Activated CD4-positive, alpha-beta T cell treated with anti-CD3 and anti-CD28 coated beads for 24 hours (primary cell): ENCODE measurements around the gene KCND3.
"Not testable (repeated sequence)": the region's sequence is repeated elsewhere in the genome, so short reads cannot be mapped to it uniquely, and the experiment has no call there.

ENCODE experiments used
- DNase-seq, 2 donors: peaks; one replicate each; pipeline ENCODE4 v3.0.0-alpha.2; 2020; ENCODE audit warnings: low read depth in 2 of 2

Gene KCND3

DNA sequence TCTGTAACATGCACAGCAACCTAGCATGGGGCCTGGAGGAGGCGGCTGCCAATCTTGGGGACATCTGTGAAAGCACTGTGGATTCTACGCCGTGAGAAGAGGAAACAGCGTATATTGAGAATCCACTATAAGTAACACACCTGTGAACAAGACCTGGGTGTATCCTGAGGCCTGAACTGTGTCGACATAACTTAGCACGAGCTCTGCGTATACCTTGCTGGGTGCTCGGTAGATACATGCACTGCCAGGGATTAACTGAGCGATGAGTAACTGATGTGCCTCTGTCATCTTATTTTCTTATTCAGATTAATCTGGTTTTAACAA, 175.2 kb downstream of the KCND3 start:
- DNase-seq = no peak

DNA sequence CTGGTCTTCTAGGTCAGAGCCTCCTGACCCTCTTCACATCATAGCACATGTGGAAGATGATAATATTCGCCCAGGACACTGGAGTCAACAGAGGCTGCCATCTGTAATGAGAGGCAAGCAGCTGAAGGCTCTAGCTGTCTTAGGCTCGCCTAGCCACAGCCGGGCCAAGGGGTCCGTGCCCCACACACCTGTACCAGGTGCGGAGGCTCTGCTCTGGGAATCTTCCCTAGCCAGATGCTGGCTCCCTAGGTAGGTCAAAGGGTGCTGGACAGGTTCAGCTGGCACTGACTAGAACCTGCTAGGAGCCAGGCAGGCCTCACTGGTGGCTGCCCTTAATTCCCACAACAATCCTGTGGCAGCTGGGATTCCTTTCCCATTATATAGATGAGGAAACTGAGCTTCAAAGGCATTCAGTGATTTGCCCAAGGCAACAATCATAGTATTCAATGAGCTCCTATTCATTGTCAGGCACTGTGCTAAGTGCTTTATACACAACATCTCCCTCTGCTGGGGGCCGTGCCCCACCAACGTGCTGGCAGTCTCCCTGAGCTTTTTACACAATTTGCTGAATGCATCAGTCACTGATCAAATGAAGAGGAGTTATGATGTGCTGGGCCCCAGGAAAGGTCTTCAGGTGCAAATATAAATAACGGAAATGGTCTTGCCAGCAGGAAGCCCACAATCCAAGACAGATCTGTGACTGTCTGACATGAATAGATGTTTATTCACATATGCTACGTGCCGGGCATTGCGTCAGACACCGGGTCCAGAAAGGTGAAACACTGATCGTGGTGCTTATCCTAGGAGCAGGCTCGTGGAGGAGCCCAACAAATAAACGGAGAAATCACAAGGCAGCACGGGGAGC, 175.8 kb downstream of the KCND3 start:
- DNase-seq = no peak

- DNase-seq = no peak
These were observed 177.2 kb downstream of the KCND3 start for GRCh38 chr1:111812306-111812705.

GRCh38 chr1:111811891-111812290, 177.6 kb downstream of the KCND3 start:
- DNase-seq = no peak

- DNase-seq = no peak
These were observed 184.2 kb downstream of the KCND3 start for GRCh38 chr1:111805251-111805650.

DNA sequence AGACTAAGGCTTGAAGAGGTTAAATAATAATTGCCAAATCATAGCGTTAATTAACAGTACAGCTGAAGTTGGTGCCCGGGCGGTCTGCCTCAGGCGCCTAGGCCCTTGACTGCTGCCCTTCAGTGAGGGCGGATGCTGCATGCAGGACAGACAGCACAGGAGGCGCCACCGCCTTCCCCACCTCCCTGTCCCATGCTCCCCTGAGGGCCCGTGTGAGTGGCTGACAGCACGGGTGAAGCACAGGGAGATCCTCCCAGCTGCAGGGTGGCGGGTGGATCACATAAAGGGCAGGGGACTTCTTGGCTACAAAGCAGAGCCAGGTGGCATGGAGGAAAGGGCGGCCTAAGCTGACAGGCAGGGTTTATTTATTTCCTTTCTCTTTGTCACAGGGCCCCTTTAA, 184.7 kb downstream of the KCND3 start:
- no peak for DNase-seq

GRCh38 chr1:111803951-111804350, 185.5 kb downstream of the KCND3 start:
- no peak for DNase-seq

GRCh38 chr1:111802984-111803383, 186.5 kb downstream of the KCND3 start:
- no peak for DNase-seq

- no peak for DNase-seq
These were observed 187.4 kb downstream of the KCND3 start for GRCh38 chr1:111802110-111802509.

DNA sequence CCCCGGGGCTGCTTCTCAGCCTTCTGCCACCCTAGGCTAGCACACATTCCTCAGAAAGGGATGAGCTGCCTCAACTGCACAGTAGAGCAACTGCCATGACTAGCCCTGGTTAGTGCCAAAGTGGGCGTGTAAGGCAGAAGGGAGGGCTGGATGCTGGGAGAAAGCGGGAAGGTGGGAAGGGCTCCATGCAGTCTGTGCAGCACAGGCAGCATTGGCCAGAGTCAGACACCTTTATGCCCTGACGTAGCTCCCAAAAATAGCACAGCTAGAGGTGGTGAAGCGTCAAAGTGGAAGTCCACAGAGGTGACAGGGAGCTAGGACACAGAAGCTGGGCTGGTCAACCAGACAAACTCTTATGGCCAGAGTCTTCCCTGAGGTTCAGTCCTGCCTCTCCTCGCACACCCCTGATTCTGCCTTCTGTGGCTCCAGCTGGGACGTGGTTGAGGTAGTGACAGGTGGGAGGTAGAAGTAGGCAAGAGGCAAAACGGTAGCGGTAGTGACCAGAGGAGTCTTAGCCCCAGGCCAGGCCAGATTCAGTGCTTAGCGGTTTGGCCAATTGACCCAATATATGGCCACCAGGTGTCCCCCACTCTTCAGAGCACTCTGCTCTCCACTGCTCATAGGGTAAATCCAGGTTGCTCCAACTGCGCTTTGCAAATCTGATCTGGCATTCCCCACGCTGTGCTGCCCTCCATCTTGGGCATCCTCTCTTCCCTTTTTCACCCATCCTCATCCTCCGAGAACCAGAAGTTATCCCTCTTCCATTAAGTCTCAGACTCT, 188.2 kb downstream of the KCND3 start:
- no peak for DNase-seq

GRCh38 chr1:111799722-111800121, 189.7 kb downstream of the KCND3 start:
- not testable (repeated sequence) for DNase-seq

GRCh38 chr1:111798580-111798979, 190.9 kb downstream of the KCND3 start:
- DNase-seq = no peak

- DNase-seq = no peak
These were observed 194.1 kb downstream of the KCND3 start for GRCh38 chr1:111795401-111795800.

- DNase-seq = no peak
These were observed 195.5 kb downstream of the KCND3 start for GRCh38 chr1:111793923-111794322.

- DNase-seq = no peak
These were observed 197.2 kb downstream of the KCND3 start for GRCh38 chr1:111792249-111792648.

- no peak for DNase-seq
These were observed 197.7 kb downstream of the KCND3 start for GRCh38 chr1:111791776-111792175.

DNA sequence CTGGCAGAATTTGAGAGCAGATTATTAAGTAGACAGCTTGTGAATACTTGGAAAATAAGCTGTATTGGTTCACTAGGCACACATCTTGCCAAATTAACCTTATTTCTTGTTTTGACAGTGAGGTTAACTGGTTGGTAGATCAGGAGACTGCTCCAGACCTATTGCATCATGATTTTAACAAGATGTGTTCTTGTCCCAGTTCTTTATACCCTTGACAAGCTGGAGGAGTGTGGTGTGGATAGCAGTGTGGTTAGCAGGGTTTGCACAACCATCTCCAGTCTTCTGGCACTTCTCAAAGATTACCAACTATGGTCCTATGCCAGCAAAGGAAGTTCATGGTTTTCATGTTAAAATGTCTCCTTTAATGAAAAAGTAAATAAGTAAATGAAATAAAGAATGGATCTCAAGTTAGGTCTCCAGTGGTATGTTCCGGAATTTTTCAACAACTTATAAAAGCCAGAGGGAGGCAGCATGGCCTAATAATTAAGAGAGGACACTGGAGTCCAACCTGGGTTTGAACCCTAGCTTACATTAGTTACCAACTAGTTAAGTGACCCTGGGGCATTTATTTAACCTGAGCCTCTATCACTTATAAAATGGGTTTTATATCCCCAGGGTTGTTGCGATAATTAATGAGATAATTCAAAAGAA, 199.7 kb downstream of the KCND3 start:
- no peak for DNase-seq

DNA sequence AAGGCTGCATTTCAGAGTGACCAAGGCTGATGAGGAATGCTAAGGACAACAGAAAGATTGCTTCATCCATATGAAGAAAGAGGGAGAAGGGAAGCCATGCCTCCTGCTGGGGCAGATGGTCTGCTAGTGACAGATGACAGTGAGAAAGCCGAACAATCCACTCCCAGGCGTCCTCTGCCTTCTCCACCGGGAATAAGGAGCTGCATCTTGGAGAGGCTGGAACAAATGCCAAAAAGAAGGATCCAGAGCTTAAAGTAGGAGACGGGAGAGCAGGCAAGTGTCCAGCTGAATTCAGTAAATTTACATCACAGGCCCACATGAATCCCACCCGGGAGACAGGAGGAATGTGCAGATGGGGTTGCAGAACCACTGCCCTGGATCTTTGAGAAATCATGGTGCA, 200.3 kb downstream of the KCND3 start:
- no peak for DNase-seq

- no peak for DNase-seq
These were observed 202.7 kb downstream of the KCND3 start for GRCh38 chr1:111786669-111787207.

DNA sequence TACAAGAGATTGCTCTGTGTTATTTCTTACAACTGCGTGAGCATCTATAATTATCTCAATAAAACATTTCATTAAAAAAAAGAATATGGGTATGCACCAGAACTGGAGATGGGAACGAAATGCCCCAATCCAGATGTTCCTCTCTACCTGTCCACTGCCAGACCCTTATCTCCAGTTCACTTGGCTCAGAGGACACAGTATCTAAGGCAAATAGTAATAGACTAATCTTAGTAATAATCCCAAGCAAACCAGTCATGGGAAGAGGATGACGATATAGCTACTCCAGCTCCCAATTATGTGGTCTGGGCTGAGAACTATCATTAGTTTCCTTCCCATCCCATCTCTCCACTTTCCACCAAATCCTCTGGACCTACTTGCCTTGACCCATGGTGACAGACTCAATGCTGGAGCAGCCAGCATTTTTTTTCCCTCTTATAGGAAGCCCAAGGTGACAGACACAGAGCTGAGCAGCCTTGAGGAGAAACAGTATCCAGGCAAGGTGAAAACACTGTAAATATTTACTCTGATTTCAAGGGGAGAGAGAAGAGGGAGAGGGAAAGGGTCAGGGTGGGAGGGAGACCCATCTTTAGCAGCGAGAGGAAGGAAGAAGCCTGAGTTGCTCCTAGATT, 205.1 kb downstream of the KCND3 start:
- DNase-seq = no peak

- DNase-seq = no peak
These were observed 209.9 kb downstream of the KCND3 start for GRCh38 chr1:111779546-111779945.

GRCh38 chr1:111778541-111779051, 210.9 kb downstream of the KCND3 start:
- DNase-seq = no peak
